ENCODE data around the gene POLR1A.

- TF ChIP-seq CTCF (IDR thresholded peaks at IDR 0.05) (no peak), POLR2A (IDR thresholded peaks at IDR 0.05) (no peak)
Measured at GRCh38 chr2:86048888-86049287, 56.8 kb downstream of the POLR1A start.

All from tibial nerve (tissue), 3 donors.